Tibial nerve (tissue), 3 donors: ENCODE data around the gene MCC.

ENCODE experiments used
- POLR2A ChIP-seq, 2 donors: fragments of 450-650 bp; IDR thresholded peaks; one replicate each; pipeline ENCODE4 v1.6.1; 2017; ENCODE audit warnings: antibody characterized with exemption in 2 of 2, mild to moderate bottlenecking in 2 of 2, moderate library complexity in 2 of 2
- TF ChIP-seq, protein P1 (sequence below), 5 experiments: fragments of 200-600 bp in 3 of 5; fragments of 450-650 bp in 2 of 5; sonication (generic) in 3 of 5; IDR thresholded peaks; one replicate each; pipeline ENCODE4 v1.5.1; 2016 to 2019; ENCODE audit warnings: antibody characterized with exemption in 5 of 5, mild to moderate bottlenecking in 3 of 5, moderate library complexity in 2 of 5

DNA sequence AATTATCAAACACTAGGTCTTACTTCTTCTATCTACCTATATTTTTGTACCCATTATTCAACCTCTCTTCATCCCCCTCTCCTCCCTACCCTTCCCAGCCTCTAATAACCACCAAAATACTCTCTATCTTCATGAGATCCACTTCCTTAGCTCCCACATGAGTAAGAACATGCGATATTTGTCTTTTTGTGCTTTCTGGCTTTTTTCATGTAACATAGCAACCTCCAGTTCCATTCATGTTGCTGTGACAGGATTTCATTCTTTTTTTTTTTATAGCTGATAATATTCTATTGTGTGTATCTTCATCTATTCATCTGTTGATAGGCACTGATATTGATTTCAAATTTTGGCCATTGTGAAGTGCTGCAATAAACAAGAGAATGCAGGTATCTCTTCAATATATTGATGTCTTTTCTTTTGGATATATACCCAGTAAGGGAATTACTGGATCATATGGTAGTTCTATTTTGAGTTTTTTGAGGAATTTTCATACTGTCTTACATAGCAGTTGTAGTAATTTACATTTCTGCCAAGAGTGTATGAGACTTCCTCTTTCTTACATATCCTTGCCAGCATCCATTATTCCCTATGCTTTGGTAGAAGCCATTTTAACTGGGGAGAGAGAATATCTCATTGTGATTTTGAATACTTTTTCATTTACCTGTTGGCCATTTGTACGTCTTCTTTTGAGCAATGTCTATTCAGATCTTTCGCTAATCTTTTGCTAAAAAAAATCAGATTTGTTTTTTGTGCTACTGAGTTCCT, 354.9 kb downstream of the MCC start:
- TF ChIP-seq, protein P1, sequence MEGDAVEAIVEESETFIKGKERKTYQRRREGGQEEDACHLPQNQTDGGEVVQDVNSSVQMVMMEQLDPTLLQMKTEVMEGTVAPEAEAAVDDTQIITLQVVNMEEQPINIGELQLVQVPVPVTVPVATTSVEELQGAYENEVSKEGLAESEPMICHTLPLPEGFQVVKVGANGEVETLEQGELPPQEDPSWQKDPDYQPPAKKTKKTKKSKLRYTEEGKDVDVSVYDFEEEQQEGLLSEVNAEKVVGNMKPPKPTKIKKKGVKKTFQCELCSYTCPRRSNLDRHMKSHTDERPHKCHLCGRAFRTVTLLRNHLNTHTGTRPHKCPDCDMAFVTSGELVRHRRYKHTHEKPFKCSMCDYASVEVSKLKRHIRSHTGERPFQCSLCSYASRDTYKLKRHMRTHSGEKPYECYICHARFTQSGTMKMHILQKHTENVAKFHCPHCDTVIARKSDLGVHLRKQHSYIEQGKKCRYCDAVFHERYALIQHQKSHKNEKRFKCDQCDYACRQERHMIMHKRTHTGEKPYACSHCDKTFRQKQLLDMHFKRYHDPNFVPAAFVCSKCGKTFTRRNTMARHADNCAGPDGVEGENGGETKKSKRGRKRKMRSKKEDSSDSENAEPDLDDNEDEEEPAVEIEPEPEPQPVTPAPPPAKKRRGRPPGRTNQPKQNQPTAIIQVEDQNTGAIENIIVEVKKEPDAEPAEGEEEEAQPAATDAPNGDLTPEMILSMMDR (IDR thresholded peaks at IDR 0.05): no peak
- TF ChIP-seq POLR2A (IDR thresholded peaks at IDR 0.05): no peak
